Measurements from ENCODE around the gene PLOD2. TPM values are rescaled to one million over a fixed set of nuclear protein-coding genes. Genes with fewer than 3 reads are reported as not detected.

The PLOD2 gene
- total RNA-seq, 2 experiments from 2014 or later: 0.65 to 2.0 TPM

GRCh38 chr3:146156666-146157314, 4.2 kb downstream of the PLOD2 start:
- no peaks in the 10 kb centered on the region for H3K9me3 Mint-ChIP-seq

GRCh38 chr3:146156095-146156494, 4.9 kb downstream of the PLOD2 start:
- TF ChIP-seq CTCF (IDR thresholded peaks at IDR 0.05): no peak
- no peak overlapping the region for H3K27ac Mint-ChIP-seq
- POLR2A ChIA-PET: no interaction called here

More at GRCh38 chr3:146156666-146157314, 4.2 kb downstream of the PLOD2 start:
- Mint-ChIP-seq H3K27me3 (peaks cover 21% of the 10 kb centered on the region), H3K4me3 (no peak overlapping the region), H3K4me1 (ENCODE audit: low read depth) (peaks cover 7% of the 10 kb centered on the region), H3K36me3 (ENCODE audit: low read depth) (no peaks in the 10 kb centered on the region), H3K27ac (no peak overlapping the region)
- ATAC-seq: no peak
- CTCF ChIA-PET: interaction anchor here (0.8 to 1.4 kb wide), 2 partner anchors 32 to 91 kb away, joined by 3 to 4 read pairs; no protein-coding TSS in a partner anchor
- no peak for DNase-seq
- TF ChIP-seq CTCF (IDR thresholded peaks at IDR 0.05): no peak
- intact Hi-C loops (cut with micrococcal nuclease): no loop called here
- POLR2A ChIA-PET: no interaction called here

GRCh38 chr3:146154995-146155394, 6.0 kb downstream of the PLOD2 start:
- Mint-ChIP-seq H3K27ac (no peak overlapping the region), H3K27me3 (peaks cover 9% of the 10 kb centered on the region), H3K4me3 (no peak overlapping the region), H3K4me1 (ENCODE audit: low read depth) (no peaks in the 10 kb centered on the region), H3K9me3 (no peaks in the 10 kb centered on the region), H3K36me3 (ENCODE audit: low read depth) (no peaks in the 10 kb centered on the region)
- ChIA-PET POLR2A (no interaction called here), CTCF (no interaction called here)
- ATAC-seq (no peak), DNase-seq (no peak)
- no peak for TF ChIP-seq CTCF (IDR thresholded peaks at IDR 0.05)
- intact Hi-C loops (cut with micrococcal nuclease): no loop called here

More at GRCh38 chr3:146156095-146156494, 4.9 kb downstream of the PLOD2 start:
- DNase-seq (no peak), ATAC-seq (no peak)
- H3K4me1 Mint-ChIP-seq (ENCODE audit: low read depth): peaks cover 3% of the 10 kb centered on the region
- no peaks in the 10 kb centered on the region for H3K9me3 Mint-ChIP-seq
- peaks cover 14% of the 10 kb centered on the region for H3K27me3 Mint-ChIP-seq
- CTCF ChIA-PET: interaction anchor here (1.4 kb wide), 1 partner anchor 91 kb away, joined by 4 read pairs; no protein-coding TSS in a partner anchor
- no peak overlapping the region for H3K4me3 Mint-ChIP-seq
- intact Hi-C loops (cut with micrococcal nuclease): no loop called here
- no peaks in the 10 kb centered on the region for H3K36me3 Mint-ChIP-seq (ENCODE audit: low read depth)

- DNase-seq: no peak
- H3K36me3 Mint-ChIP-seq (ENCODE audit: low read depth): no peaks in the 10 kb centered on the region
- H3K27ac Mint-ChIP-seq: no peak overlapping the region
- H3K4me1 Mint-ChIP-seq (ENCODE audit: low read depth): no peaks in the 10 kb centered on the region
- POLR2A ChIA-PET: no interaction called here
- no peaks in the 10 kb centered on the region for H3K9me3 Mint-ChIP-seq
- no peak for ATAC-seq
- intact Hi-C loops (cut with micrococcal nuclease): no loop called here
- peaks cover 6% of the 10 kb centered on the region for H3K27me3 Mint-ChIP-seq
- H3K4me3 Mint-ChIP-seq: no peak overlapping the region
- TF ChIP-seq CTCF (IDR thresholded peaks at IDR 0.05): no peak
- CTCF ChIA-PET: no interaction called here
Observed at GRCh38 chr3:146154316-146154715, 6.7 kb downstream of the PLOD2 start.

- H3K4me3 Mint-ChIP-seq: no peak overlapping the region
- H3K27me3 Mint-ChIP-seq: peaks cover 1% of the 10 kb centered on the region
- ChIA-PET POLR2A (no interaction called here), CTCF (no interaction called here)
- ATAC-seq (no peak), DNase-seq (no peak)
- no peak for TF ChIP-seq CTCF (IDR thresholded peaks at IDR 0.05)
- no peaks in the 10 kb centered on the region for H3K36me3 Mint-ChIP-seq (ENCODE audit: low read depth)
- intact Hi-C loops (cut with micrococcal nuclease): no loop called here
- no peaks in the 10 kb centered on the region for H3K4me1 Mint-ChIP-seq (ENCODE audit: low read depth)
- H3K27ac Mint-ChIP-seq: no peak overlapping the region
- no peaks in the 10 kb centered on the region for H3K9me3 Mint-ChIP-seq
Observed at GRCh38 chr3:146153429-146153828, 7.6 kb downstream of the PLOD2 start.

All from activated CD8-positive, alpha-beta T cell treated with anti-CD3 and anti-CD28 coated beads for 36 hours (primary cell).